Measurements from ENCODE around the gene PIP4K2A.

PIP4K2A gene

GRCh38 chr10:22708772-22709171, 5.6 kb downstream of the PIP4K2A start:
- no peak for DNase-seq
- peaks cover 4% of the 10 kb centered on the region for H3K79me1 ChIP-seq (ENCODE audit: low read length)
- WGBS (ENCODE audit: extremely low coverage, insufficient coverage, insufficient read length) = no CpG with 5 or more reads among the region's 1 CpG

GRCh38 chr10:22705527-22705926, 8.9 kb downstream of the PIP4K2A start:
- no peak overlapping the region for H3K14ac ChIP-seq (ENCODE audit: low read length)
- H2AK5ac ChIP-seq (ENCODE audit: low read length) = no peak overlapping the region
- no peak overlapping the region for H2BK120ac ChIP-seq (ENCODE audit: insufficient read depth, low read length, poor library complexity)
- DNase-seq = peak; percentile 27 to 68
- H3K4me1 ChIP-seq (ENCODE audit: control insufficient read depth in 1 of 2, insufficient read depth in 2 of 2, low read length in 2 of 2) = peaks cover 6 to 9% of the 10 kb centered on the region in 2 experiments
- H3K79me2 ChIP-seq (ENCODE audit: control insufficient read depth, insufficient read depth, low read length, poor library complexity) = peaks cover 30% of the 10 kb centered on the region
- H3K4me2 ChIP-seq (ENCODE audit: low read length) = no peak overlapping the region
- H4K12ac ChIP-seq (ENCODE audit: low read depth, low read length) = no peak overlapping the region
- H4K91ac ChIP-seq (ENCODE audit: low read depth, low read length) = no peak overlapping the region
- no peak overlapping the region for H2BK12ac ChIP-seq (ENCODE audit: low read length)
- no peak overlapping the region for H3K23ac ChIP-seq (ENCODE audit: low read length)
- peak overlapping the region; percentile 52 for H3K4ac ChIP-seq (ENCODE audit: low read depth, low read length)
- no peak overlapping the region for H3K9ac ChIP-seq (ENCODE audit: low read length)
- no peak overlapping the region for H2BK5ac ChIP-seq (ENCODE audit: low read depth, low read length, poor library complexity)
- no peak overlapping the region for H3K27ac ChIP-seq (ENCODE audit: low read depth, low read length)
- H3K79me1 ChIP-seq (ENCODE audit: low read length) = no peaks in the 10 kb centered on the region
- H2AFZ ChIP-seq (ENCODE audit: insufficient read depth, low read length, poor library complexity) = no peak overlapping the region
- H3K4me3 ChIP-seq (ENCODE audit: low read depth, low read length) = no peak overlapping the region
- H3K18ac ChIP-seq (ENCODE audit: low read length) = no peak overlapping the region
- no peak overlapping the region for H4K8ac ChIP-seq (ENCODE audit: low read depth, low read length)
- H3K9me3 ChIP-seq (ENCODE audit: insufficient read depth, low read depth, low read length) = no peaks in the 10 kb centered on the region
- no peaks in the 10 kb centered on the region for H3K36me3 ChIP-seq (ENCODE audit: control insufficient read depth in 1 of 2, insufficient read depth in 2 of 2, low read length in 2 of 2)
- H3K27me3 ChIP-seq (ENCODE audit: insufficient read depth, low read length) = no peaks in the 10 kb centered on the region
- WGBS (ENCODE audit: extremely low coverage, insufficient coverage, insufficient read length) = no CpG with 5 or more reads among the region's 5 CpGs

More at GRCh38 chr10:22708772-22709171, 5.6 kb downstream of the PIP4K2A start:
- Histone ChIP-seq H3K4me3 (ENCODE audit: low read depth, low read length) (no peak overlapping the region), H4K12ac (ENCODE audit: low read depth, low read length) (no peak overlapping the region), H3K36me3 (ENCODE audit: control insufficient read depth in 1 of 2, insufficient read depth in 2 of 2, low read length in 2 of 2) (no peaks in the 10 kb centered on the region), H3K27ac (ENCODE audit: low read depth, low read length) (no peak overlapping the region), H4K91ac (ENCODE audit: low read depth, low read length) (no peak overlapping the region), H3K23ac (ENCODE audit: low read length) (no peak overlapping the region), H2BK5ac (ENCODE audit: low read depth, low read length, poor library complexity) (no peak overlapping the region), H3K4me2 (ENCODE audit: low read length) (no peak overlapping the region), H3K18ac (ENCODE audit: low read length) (no peak overlapping the region), H4K8ac (ENCODE audit: low read depth, low read length) (no peak overlapping the region), H2AK5ac (ENCODE audit: low read length) (no peak overlapping the region), H2BK12ac (ENCODE audit: low read length) (no peak overlapping the region), H3K4ac (ENCODE audit: low read depth, low read length) (peak overlapping the region; percentile 71), H3K9ac (ENCODE audit: low read length) (no peak overlapping the region), H3K4me1 (ENCODE audit: control insufficient read depth in 1 of 2, insufficient read depth in 2 of 2, low read length in 2 of 2) (peaks cover 4 to 6% of the 10 kb centered on the region in 2 experiments), H3K79me2 (ENCODE audit: control insufficient read depth, insufficient read depth, low read length, poor library complexity) (peaks cover 31% of the 10 kb centered on the region), H2AFZ (ENCODE audit: insufficient read depth, low read length, poor library complexity) (no peak overlapping the region), H3K14ac (ENCODE audit: low read length) (no peak overlapping the region), H3K9me3 (ENCODE audit: insufficient read depth, low read depth, low read length) (no peaks in the 10 kb centered on the region), H2BK120ac (ENCODE audit: insufficient read depth, low read length, poor library complexity) (no peak overlapping the region), H3K27me3 (ENCODE audit: insufficient read depth, low read length) (no peaks in the 10 kb centered on the region)

GRCh38 chr10:22704942-22705341, 9.4 kb downstream of the PIP4K2A start:
- WGBS (ENCODE audit: extremely low coverage, insufficient coverage, insufficient read length) = no CpG with 5 or more reads among the region's 5 CpGs
- H3K4me2 ChIP-seq (ENCODE audit: low read length) = no peak overlapping the region
- H4K12ac ChIP-seq (ENCODE audit: low read depth, low read length) = no peak overlapping the region
- no peak for DNase-seq
- no peak overlapping the region for H3K23ac ChIP-seq (ENCODE audit: low read length)
- no peaks in the 10 kb centered on the region for H3K79me1 ChIP-seq (ENCODE audit: low read length)
- H2AK5ac ChIP-seq (ENCODE audit: low read length) = no peak overlapping the region
- peak overlapping the region; percentile 67 for H3K4ac ChIP-seq (ENCODE audit: low read depth, low read length)
- peaks cover 24% of the 10 kb centered on the region for H3K79me2 ChIP-seq (ENCODE audit: control insufficient read depth, insufficient read depth, low read length, poor library complexity)
- no peak overlapping the region for H2AFZ ChIP-seq (ENCODE audit: insufficient read depth, low read length, poor library complexity)
- H2BK12ac ChIP-seq (ENCODE audit: low read length) = no peak overlapping the region
- no peaks in the 10 kb centered on the region for H3K9me3 ChIP-seq (ENCODE audit: insufficient read depth, low read depth, low read length)
- H3K18ac ChIP-seq (ENCODE audit: low read length) = no peak overlapping the region
- H4K8ac ChIP-seq (ENCODE audit: low read depth, low read length) = no peak overlapping the region
- H3K27me3 ChIP-seq (ENCODE audit: insufficient read depth, low read length) = no peaks in the 10 kb centered on the region
- H3K4me1 ChIP-seq (ENCODE audit: control insufficient read depth in 1 of 2, insufficient read depth in 2 of 2, low read length in 2 of 2) = peaks cover 6 to 9% of the 10 kb centered on the region in 2 experiments
- H4K91ac ChIP-seq (ENCODE audit: low read depth, low read length) = no peak overlapping the region
- H3K27ac ChIP-seq (ENCODE audit: low read depth, low read length) = no peak overlapping the region
- no peak overlapping the region for H2BK5ac ChIP-seq (ENCODE audit: low read depth, low read length, poor library complexity)
- no peak overlapping the region for H2BK120ac ChIP-seq (ENCODE audit: insufficient read depth, low read length, poor library complexity)
- no peak overlapping the region for H3K9ac ChIP-seq (ENCODE audit: low read length)
- no peak overlapping the region for H3K4me3 ChIP-seq (ENCODE audit: low read depth, low read length)
- no peak overlapping the region for H3K14ac ChIP-seq (ENCODE audit: low read length)
- no peaks in the 10 kb centered on the region for H3K36me3 ChIP-seq (ENCODE audit: control insufficient read depth in 1 of 2, insufficient read depth in 2 of 2, low read length in 2 of 2)

DNA sequence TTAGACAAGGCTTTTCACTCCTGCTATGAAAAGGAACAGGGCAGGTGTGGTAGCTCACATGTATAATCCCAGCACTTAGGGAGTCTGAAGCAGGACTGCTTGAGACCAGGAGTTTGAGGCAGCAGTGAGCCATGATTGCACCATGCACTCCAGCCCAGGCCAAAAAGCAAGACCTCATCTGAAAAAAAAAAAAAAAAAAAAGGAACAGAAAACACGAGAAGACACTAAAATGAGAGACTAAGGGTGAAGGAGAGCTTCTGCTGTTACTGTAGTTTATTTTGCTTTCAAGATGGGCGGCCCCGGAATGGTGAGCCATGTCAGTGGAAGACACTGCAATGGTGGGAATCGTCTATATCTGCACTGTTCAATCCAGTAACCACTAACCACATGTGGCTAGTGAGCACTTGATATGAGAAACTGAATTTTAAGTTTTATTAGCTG, 9.9 kb downstream of the PIP4K2A start:
- H3K4ac ChIP-seq (ENCODE audit: low read depth, low read length) = peak overlapping the region; percentile 67
- no peak overlapping the region for H4K12ac ChIP-seq (ENCODE audit: low read depth, low read length)
- no peak overlapping the region for H2AK5ac ChIP-seq (ENCODE audit: low read length)
- H3K9ac ChIP-seq (ENCODE audit: low read length) = no peak overlapping the region
- H2BK120ac ChIP-seq (ENCODE audit: insufficient read depth, low read length, poor library complexity) = no peak overlapping the region
- no peak for DNase-seq
- peaks cover 6 to 9% of the 10 kb centered on the region in 2 experiments for H3K4me1 ChIP-seq (ENCODE audit: control insufficient read depth in 1 of 2, insufficient read depth in 2 of 2, low read length in 2 of 2)
- H3K14ac ChIP-seq (ENCODE audit: low read length) = no peak overlapping the region
- H3K79me2 ChIP-seq (ENCODE audit: control insufficient read depth, insufficient read depth, low read length, poor library complexity) = peaks cover 24% of the 10 kb centered on the region
- no peaks in the 10 kb centered on the region for H3K36me3 ChIP-seq (ENCODE audit: control insufficient read depth in 1 of 2, insufficient read depth in 2 of 2, low read length in 2 of 2)
- H4K8ac ChIP-seq (ENCODE audit: low read depth, low read length) = no peak overlapping the region
- H2AFZ ChIP-seq (ENCODE audit: insufficient read depth, low read length, poor library complexity) = no peak overlapping the region
- no peak overlapping the region for H2BK5ac ChIP-seq (ENCODE audit: low read depth, low read length, poor library complexity)
- H2BK12ac ChIP-seq (ENCODE audit: low read length) = no peak overlapping the region
- H4K91ac ChIP-seq (ENCODE audit: low read depth, low read length) = no peak overlapping the region
- no peak overlapping the region for H3K23ac ChIP-seq (ENCODE audit: low read length)
- WGBS (ENCODE audit: extremely low coverage, insufficient coverage, insufficient read length) = no CpG with 5 or more reads among the region's 4 CpGs
- H3K9me3 ChIP-seq (ENCODE audit: insufficient read depth, low read depth, low read length) = no peaks in the 10 kb centered on the region
- H3K18ac ChIP-seq (ENCODE audit: low read length) = peak overlapping the region; percentile 23
- no peaks in the 10 kb centered on the region for H3K79me1 ChIP-seq (ENCODE audit: low read length)
- no peak overlapping the region for H3K4me2 ChIP-seq (ENCODE audit: low read length)
- H3K27me3 ChIP-seq (ENCODE audit: insufficient read depth, low read length) = no peaks in the 10 kb centered on the region
- no peak overlapping the region for H3K27ac ChIP-seq (ENCODE audit: low read depth, low read length)
- H3K4me3 ChIP-seq (ENCODE audit: low read depth, low read length) = no peak overlapping the region

Measured in trophoblast cell (in vitro differentiated cells and primary cell).